B cell (primary cell): ENCODE measurements around the gene SAMD4B.

ENCODE experiments used
- EZH2 ChIP-seq: IDR thresholded peaks from 2 replicates; pipeline ENCODE4 v1.6.1; 2012; ENCODE audit warnings: borderline replicate concordance, low read depth, mild to moderate bottlenecking, moderate library complexity, low read length; ENCODE audit not compliant: insufficient read depth, poor library complexity, severe bottlenecking
- TF ChIP-seq, protein P1 (sequence below): fragments of 200-600 bp; IDR thresholded peaks from one replicate; pipeline ENCODE4 v1.8.0; 2022; ENCODE audit warnings: antibody characterized with exemption, mild to moderate bottlenecking

DNA sequence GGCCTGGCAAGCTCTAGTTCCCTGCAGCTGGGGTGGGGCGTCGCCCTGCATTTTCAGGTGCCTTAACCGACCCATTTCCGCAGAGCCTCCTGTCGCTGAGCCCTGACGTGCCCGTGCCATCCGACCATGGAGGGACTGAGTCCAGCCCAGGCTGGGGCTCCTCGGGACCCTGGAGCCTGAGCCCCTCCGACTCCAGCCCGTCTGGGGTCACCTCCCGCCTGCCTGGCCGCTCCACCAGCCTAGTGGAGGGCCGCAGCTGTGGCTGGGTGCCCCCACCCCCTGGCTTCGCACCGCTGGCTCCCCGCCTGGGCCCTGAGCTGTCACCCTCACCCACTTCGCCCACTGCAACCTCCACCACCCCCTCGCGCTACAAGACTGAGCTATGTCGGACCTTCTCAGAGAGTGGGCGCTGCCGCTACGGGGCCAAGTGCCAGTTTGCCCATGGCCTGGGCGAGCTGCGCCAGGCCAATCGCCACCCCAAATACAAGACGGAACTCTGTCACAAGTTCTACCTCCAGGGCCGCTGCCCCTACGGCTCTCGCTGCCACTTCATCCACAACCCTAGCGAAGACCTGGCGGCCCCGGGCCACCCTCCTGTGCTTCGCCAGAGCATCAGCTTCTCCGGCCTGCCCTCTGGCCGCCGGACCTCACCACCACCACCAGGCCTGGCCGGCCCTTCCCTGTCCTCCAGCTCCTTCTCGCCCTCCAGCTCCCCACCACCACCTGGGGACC, 65.6 kb downstream of the SAMD4B start:
- TF ChIP-seq, protein P1, sequence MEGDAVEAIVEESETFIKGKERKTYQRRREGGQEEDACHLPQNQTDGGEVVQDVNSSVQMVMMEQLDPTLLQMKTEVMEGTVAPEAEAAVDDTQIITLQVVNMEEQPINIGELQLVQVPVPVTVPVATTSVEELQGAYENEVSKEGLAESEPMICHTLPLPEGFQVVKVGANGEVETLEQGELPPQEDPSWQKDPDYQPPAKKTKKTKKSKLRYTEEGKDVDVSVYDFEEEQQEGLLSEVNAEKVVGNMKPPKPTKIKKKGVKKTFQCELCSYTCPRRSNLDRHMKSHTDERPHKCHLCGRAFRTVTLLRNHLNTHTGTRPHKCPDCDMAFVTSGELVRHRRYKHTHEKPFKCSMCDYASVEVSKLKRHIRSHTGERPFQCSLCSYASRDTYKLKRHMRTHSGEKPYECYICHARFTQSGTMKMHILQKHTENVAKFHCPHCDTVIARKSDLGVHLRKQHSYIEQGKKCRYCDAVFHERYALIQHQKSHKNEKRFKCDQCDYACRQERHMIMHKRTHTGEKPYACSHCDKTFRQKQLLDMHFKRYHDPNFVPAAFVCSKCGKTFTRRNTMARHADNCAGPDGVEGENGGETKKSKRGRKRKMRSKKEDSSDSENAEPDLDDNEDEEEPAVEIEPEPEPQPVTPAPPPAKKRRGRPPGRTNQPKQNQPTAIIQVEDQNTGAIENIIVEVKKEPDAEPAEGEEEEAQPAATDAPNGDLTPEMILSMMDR: no peak
- no peak for TF ChIP-seq EZH2
